CD4-positive, alpha-beta T cell treated with Interleukin-10 for 1 hour (primary cell): ENCODE results near the gene MIPOL1.

Source experiments
- DNase-seq: peaks from one replicate; pipeline ENCODE4 v3.0.0-alpha.2; 2020

Gene MIPOL1

GRCh38 chr14:37590428-37591139 lies 392.8 kb downstream of the MIPOL1 start:
- DNase-seq, result no peak

DNA sequence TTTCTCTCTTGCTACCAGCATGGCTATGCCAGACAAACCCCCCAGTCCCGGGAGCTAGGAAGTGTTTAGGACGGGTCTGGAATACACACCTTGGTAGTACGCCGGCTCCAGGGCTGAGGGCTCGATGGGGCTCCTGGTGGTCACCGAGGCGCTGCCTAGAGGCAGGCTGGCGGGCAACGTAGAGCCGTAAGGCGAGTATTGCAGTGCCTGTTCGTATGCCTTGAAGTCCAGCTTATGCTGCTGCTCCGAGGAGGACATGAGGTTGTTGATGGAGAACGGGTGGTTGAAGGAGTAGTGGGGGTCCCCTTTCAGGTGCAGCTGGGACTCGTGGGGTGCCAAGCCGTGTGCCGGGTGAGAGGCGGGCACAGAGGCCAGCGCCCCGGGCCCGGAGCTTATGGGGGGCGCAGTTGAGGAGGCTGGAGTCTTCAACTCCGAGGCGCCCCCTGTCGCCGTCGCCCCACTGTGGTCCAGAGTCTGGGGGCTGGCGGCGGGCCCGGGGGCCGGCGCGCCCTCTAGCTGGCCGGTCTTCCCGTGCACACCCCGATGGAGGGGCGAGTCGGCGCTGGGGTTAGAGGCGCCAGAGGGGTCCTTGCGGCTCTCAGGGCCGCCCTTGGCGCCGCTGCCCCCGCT lies 393.7 kb downstream of the MIPOL1 start:
- no peak for DNase-seq

DNA sequence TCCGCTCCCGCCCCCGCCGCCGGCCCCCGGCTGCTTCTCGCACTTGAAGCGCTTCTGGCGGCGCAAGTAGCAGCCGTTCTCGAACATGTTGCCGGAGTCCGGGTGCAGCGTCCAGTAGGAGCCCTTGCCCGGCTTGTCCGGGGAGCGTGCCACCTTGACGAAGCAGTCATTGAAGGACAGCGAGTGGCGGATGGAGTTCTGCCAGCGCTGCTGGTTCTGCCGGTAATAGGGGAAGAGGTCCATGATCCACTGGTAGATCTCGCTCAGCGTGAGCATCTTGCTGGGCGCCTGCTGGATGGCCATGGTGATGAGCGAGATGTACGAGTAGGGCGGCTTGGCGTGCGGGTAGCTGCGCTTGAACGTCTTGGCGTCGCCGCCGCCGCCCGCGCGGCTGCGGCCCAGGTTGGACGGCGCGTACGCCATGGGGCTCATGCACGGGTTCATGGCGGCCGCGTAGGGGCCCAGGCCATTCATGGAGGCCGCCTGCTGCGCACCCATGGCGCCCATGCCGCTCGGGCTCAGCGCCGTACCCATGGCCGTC lies 394.3 kb downstream of the MIPOL1 start:
- no peak for DNase-seq

GRCh38 chr14:37592482-37593408 lies 395.0 kb downstream of the MIPOL1 start:
- DNase-seq, result no peak

GRCh38 chr14:37593511-37594237 lies 395.9 kb downstream of the MIPOL1 start:
- no peak for DNase-seq

GRCh38 chr14:37594238-37594970 lies 396.7 kb downstream of the MIPOL1 start:
- DNase-seq, result peak; percentile 17

DNA sequence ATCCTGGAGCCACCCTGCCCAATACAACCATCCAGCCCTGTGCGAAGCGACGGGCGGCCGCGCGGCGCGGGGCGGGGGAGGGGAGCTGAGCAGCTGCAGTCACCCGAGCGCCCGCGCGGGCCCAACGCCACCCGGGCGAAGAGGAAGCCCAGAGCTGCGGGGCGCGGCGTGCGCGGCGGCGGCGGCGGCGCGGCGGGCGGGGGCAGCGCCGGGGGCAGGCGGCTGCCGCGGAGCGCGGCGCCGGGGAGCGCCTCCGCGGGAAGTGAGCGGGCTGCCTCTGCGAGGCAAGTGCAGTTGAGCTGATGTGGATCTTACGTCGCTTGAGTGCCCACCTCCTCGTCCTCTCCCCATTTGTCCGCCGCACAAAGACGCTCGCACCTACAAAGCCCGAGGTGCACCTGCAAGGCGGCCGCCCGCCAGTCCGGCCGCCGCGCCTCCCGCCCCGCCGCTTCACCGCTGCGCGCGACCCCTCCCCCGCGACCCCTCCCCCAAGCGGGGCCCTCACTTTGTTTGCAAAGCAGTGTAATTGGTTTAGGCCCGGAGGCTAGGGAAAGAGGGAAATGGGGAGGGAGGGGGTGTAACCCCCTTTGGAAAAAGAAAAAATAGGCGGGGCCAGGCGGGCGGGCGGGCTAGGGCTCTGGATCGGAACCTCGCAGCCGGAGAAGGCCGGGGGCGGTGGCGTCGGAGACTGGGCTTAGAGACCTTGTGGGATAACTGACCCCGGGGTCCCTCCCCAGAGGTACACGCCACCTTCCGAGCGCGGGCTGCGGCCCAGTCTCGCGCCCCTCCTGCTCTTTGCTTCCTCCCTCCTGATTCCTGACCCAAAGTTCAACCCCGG lies 397.5 kb downstream of the MIPOL1 start, which contains the start of the genes FOXA1 and TTC6:
Gene FOXA1 (minus strand): TSS at position 279 of the 838 bp plus-strand sequence. CDS start 277 bp downstream, at position 2.
Gene TTC6 (plus strand): TSS at position 659 of the 838 bp plus-strand sequence. CDS start 26,436 bp downstream, outside the sequence.
- DNase-seq, result no peak

DNA sequence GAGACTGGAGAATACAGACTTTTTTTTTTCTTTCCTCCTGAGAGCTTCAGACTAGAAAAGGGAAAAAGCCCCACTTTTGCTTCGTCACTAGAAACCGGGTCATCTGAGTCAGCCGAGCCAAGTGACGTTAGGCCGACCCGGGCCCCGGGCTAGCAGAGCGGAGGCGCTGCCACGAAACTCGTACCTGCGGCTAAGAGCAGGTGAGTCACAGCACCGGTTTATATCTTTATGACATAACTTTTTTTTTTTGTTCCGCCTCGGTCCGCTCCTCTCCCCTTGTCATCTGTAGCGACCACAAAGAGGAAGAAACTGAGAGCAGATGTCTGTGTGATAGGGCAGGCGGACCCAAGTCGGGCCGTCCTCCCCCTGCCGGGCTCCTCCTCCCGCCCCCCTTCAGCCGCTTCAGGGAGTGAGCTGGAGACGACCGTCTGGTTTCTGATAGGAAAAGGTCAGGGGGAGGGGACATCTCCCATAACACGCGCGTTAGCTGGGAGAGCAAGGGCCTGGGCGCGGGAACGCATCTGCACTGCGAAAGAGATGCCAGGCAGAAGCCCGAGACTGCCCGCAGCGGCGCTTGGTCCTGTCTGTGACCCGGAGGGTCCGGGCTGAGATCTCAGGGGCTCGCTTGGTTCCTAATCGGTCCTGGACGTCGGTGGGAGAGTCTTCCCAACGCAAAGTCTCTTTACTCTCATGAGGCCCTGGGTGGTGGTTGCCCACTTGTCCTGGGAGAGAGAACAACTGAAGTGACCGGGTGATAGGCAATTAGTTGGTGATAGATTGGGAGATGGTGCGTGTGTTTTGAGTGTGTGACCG lies 398.3 kb downstream of the MIPOL1 start:
- peak; percentile 18 for DNase-seq

GRCh38 chr14:37596790-37597472 lies 399.2 kb downstream of the MIPOL1 start:
- DNase-seq, result no peak

GRCh38 chr14:37597538-37597913 lies 399.8 kb downstream of the MIPOL1 start:
- no peak for DNase-seq

DNA sequence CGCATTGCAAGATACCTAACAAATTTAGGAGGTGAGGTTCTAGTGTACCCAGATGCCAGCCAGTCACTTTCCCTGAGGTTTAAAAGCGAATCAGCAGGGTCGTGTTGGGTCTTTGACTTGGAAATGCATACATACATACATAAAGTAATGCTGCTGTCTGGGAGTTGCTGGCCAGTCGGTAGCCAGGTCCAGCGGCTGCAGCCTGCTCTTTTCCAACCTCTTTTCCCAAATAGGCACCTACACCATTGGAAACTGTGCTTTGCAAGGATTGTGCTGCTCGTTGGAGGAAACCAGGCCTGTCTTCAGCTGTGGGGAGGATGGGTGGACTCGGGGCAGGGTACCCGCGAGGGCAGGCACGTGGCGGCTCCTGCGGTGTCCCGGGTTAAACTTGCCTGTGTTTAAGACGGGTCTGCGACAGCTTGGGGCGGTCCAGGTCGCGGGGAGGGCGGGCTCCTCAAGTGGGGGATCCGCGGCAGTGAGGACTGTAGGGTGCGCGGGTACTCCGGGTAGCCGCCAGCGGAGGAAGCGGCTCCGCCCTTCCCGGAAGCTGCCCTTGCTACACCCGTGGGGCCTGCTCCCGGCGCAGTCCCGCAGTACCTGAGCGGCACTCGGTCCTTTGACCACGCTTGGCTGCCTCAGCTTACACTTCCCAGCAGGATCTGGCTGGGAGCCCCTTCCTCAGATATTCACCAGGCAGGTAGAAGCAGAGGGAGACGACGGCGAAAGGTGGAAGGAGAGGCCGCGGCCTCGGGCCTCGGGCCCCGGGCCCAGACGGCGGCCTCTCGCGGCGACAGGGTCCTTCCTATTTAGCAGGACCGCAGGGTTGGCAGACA lies 400.4 kb downstream of the MIPOL1 start:
- no peak for DNase-seq

- no peak for DNase-seq
Measured at GRCh38 chr14:37598747-37599506, 401.2 kb downstream of the MIPOL1 start.

- DNase-seq, result no peak
Measured at GRCh38 chr14:37599507-37600368, 402.0 kb downstream of the MIPOL1 start.

GRCh38 chr14:37600880-37601741 lies 403.4 kb downstream of the MIPOL1 start:
- no peak for DNase-seq

GRCh38 chr14:37601865-37602264 lies 404.1 kb downstream of the MIPOL1 start:
- no peak for DNase-seq
